ENCODE measurements around the gene NPAS3.

DNA sequence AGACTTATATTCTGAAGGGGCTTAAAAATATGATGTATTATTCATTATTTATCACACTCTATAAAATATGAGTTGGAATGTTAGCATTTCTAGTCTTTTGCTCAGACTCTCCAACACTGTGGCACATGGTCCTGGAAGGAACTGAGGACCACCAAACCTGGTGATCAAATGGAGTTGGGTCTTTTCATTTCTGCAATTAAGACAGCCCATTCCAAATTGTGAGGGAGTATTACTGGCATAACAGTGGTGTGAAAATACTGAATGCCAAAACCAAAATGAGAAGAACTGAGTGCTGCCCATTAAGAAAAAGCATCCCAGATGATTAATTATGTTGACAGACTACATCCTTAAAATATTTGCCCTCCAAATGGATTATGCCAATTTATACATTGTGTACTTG lies 90.8 kb downstream of the NPAS3 start:
- TF ChIP-seq, protein P1, sequence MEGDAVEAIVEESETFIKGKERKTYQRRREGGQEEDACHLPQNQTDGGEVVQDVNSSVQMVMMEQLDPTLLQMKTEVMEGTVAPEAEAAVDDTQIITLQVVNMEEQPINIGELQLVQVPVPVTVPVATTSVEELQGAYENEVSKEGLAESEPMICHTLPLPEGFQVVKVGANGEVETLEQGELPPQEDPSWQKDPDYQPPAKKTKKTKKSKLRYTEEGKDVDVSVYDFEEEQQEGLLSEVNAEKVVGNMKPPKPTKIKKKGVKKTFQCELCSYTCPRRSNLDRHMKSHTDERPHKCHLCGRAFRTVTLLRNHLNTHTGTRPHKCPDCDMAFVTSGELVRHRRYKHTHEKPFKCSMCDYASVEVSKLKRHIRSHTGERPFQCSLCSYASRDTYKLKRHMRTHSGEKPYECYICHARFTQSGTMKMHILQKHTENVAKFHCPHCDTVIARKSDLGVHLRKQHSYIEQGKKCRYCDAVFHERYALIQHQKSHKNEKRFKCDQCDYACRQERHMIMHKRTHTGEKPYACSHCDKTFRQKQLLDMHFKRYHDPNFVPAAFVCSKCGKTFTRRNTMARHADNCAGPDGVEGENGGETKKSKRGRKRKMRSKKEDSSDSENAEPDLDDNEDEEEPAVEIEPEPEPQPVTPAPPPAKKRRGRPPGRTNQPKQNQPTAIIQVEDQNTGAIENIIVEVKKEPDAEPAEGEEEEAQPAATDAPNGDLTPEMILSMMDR (IDR thresholded peaks at IDR 0.05; ENCODE audit: low read length), result no peak
- no peak for TF ChIP-seq EZH2 (optimal IDR thresholded peaks at IDR 0.05; ENCODE audit: low read depth, low read length)
- no peak for TF ChIP-seq EZH2phosphoT487 (IDR thresholded peaks at IDR 0.05; ENCODE audit: low read length)
